Tibial artery (tissue), 4 donors: ENCODE results near the gene NRF1.

Experiments
- DNase-seq, 2 donors: peaks; one replicate each; pipeline ENCODE4 v3.0.0-alpha.2; 2019
- H3K27ac ChIP-seq, 2 donors: fragments of 200-600 bp; sonication (generic) in 1 of 2; 1 replicate in 1 of 2; 2 replicates in 1 of 2; pipeline ENCODE4 v1.5.1; 2018 to 2019; ENCODE audit warnings: mild to moderate bottlenecking in 1 of 2
- H3K27me3 ChIP-seq, 2 donors: fragments of 200-600 bp; sonication (generic) in 1 of 2; one replicate each; pipeline versions ENCODE4 v1.5.1 to v1.6.0; 2016 to 2019
- H3K36me3 ChIP-seq, 3 donors: fragments of 200-600 bp; sonication (generic) in 2 of 3; one replicate each; pipeline ENCODE4 v1.5.1; 2016 to 2019; ENCODE audit warnings: mild to moderate bottlenecking in 2 of 3
- H3K4me1 ChIP-seq, 4 donors: fragments of 200-600 bp; sonication (generic) in 2 of 4; 1 replicate in 3 of 4; 2 replicates in 1 of 4; pipeline ENCODE4 v1.5.1; 2016 to 2019
- H3K4me3 ChIP-seq, 2 donors: fragments of 200-600 bp; sonication (generic) in 1 of 2; 1 replicate in 1 of 2; 2 replicates in 1 of 2; pipeline ENCODE4 v1.5.1; 2018 to 2019; ENCODE audit warnings: mild to moderate bottlenecking in 2 of 2
- H3K9me3 ChIP-seq, 3 donors: fragments of 200-600 bp; sonication (generic) in 1 of 3; one replicate each; pipeline ENCODE4 v1.5.1; 2016 to 2019
- intact Hi-C: fragments of 100-400 bp; cut with DNase I; formaldehyde crosslinking; loops from one replicate; pipeline ENCODE4 v1.15.0; 2023; ENCODE audit warnings: low total_unique reads
- TF ChIP-seq, protein P1 (sequence below), 2 experiments: fragments of 200-600 bp in 1 of 2; fragments of 450-650 bp in 1 of 2; IDR thresholded peaks; one replicate each; pipeline ENCODE4 v1.5.1; 2017 to 2019; ENCODE audit warnings: antibody characterized with exemption in 2 of 2, mild to moderate bottlenecking in 1 of 2, moderate library complexity in 1 of 2

NRF1 gene

DNA sequence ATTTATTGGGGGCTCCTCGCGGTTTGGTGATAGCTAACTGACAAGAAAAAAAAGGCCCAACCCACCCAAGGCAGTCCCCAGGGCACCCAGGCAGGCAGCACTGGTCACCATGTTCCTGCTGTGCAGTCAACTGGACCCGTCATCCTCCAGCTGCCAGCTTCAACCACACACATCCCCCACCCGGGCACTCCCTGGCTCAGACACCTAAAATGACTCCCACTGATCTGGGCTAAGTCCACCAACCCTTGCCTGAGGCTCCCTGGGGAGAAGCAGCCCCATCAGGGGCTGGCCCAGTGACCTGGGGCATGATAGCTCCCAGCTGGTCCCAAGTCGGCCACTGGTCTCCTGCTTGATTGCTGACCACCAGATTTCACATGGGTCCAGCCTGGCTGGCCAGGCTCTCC lies 161.8 kb downstream of the NRF1 start:
- TF ChIP-seq, protein P1, sequence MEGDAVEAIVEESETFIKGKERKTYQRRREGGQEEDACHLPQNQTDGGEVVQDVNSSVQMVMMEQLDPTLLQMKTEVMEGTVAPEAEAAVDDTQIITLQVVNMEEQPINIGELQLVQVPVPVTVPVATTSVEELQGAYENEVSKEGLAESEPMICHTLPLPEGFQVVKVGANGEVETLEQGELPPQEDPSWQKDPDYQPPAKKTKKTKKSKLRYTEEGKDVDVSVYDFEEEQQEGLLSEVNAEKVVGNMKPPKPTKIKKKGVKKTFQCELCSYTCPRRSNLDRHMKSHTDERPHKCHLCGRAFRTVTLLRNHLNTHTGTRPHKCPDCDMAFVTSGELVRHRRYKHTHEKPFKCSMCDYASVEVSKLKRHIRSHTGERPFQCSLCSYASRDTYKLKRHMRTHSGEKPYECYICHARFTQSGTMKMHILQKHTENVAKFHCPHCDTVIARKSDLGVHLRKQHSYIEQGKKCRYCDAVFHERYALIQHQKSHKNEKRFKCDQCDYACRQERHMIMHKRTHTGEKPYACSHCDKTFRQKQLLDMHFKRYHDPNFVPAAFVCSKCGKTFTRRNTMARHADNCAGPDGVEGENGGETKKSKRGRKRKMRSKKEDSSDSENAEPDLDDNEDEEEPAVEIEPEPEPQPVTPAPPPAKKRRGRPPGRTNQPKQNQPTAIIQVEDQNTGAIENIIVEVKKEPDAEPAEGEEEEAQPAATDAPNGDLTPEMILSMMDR (IDR thresholded peaks at IDR 0.05), result no peak
- Histone ChIP-seq H3K36me3 (no peaks in the 10 kb centered on the region), H3K27ac (no peak overlapping the region), H3K4me1 (peaks cover 0 to under 1% (median 0%) of the 10 kb centered on the region in 4 donors), H3K4me3 (no peak overlapping the region), H3K27me3 (peaks cover 0 to 33% of the 10 kb centered on the region in 2 donors), H3K9me3 (no peaks in the 10 kb centered on the region)
- intact Hi-C loops, result no loop called here
- DNase-seq, result no peak

DNA sequence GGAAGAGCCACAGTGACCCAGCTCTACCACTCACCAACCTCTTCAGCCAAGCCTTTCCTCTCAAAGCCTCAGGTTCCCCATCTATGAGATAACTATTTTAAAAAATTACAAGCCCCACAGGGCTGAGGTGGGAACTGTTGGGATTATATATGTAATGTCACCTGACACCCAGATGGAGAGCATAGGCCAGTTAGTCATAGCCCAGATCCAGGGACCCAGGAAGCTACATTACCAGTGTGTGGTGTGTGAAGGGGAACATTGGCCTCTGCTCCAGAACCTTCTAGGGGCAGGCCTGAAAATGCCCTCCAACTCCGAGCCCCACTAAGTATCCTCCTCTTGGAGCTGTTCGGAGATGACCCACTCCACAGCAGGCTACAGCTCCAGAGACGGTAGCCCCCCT lies 162.4 kb downstream of the NRF1 start:
- peaks cover 3 to 39% of the 10 kb centered on the region in 2 donors for H3K27me3 ChIP-seq
- no peak for DNase-seq

DNA sequence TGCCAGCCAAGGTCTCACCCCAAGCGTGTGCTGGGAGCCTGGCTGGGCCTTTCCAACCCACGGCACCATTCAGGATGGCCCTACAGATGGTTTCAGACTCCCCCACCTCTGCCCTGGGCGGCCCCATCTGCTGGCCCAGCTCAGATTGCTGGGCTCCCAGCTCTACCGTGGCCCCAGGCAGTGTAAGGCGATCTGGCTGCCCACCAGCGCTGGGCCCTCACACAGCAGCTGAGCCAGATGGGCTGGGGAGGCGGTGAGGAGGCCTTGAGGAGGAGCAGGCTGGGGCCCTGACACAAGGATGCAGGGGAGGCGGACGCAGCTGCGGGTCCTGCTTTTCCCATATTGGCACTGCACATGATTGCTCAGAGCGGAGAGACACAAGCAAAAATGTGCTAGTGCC lies 162.8 kb downstream of the NRF1 start:
- intact Hi-C loops, result no loop called here
- Histone ChIP-seq H3K9me3 (no peaks in the 10 kb centered on the region), H3K4me3 (no peak overlapping the region), H3K36me3 (no peaks in the 10 kb centered on the region), H3K27me3 (peaks cover 5 to 44% of the 10 kb centered on the region in 2 donors), H3K4me1 (peaks cover 0 to 11% (median 9%) of the 10 kb centered on the region in 4 donors), H3K27ac (no peak overlapping the region)
- TF ChIP-seq, protein P1 (IDR thresholded peaks at IDR 0.05), result no peak
- no peak for DNase-seq

More for the DNA sequence above, 162.4 kb downstream of the NRF1 start:
- H3K9me3 ChIP-seq, result no peaks in the 10 kb centered on the region
- TF ChIP-seq, protein P1 (IDR thresholded peaks at IDR 0.05), result no peak
- H3K4me3 ChIP-seq, result no peak overlapping the region
- no peak overlapping the region for H3K27ac ChIP-seq
- peaks cover 0 to 6% (median 4%) of the 10 kb centered on the region in 4 donors for H3K4me1 ChIP-seq
- H3K36me3 ChIP-seq, result no peaks in the 10 kb centered on the region
- intact Hi-C loops, result no loop called here

DNA sequence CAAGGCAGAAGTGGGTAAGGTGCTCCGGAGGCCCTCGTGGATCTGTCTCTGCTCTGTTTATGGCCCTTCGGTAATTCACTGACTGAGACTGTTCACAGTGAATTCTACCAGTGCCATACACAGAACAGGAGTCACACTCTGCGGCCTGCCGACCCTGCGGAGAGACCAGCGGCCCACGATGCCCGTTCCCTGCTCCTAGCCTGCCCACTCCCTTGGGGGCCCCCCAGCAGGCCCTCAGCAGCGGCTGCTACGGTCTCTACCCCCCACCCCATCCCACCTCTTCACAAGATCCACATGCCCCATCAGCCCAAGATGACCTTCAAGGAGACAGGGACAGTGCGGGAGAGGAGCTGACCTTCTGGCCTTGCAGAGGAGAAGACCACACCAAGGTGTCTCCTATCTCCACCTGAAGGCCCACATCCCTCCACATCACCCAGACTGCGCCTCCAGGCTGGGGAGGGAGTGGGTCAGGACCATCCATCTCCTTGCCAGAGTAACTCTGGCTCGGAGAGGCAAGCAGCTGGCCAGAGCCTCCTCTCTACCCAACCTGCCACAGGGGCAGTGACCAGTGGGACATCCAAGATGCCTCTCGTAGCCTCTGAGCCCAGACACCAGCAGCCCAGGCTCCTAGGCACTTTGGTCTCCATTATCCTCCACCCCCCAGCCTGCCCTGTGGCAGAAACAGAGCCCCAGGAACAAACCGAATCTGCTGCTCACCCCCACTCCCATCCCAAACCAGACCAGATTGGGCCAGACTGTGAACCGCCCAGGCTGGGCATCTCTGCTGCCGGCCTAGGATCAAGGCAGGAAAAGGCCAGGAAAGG lies 163.6 kb downstream of the NRF1 start:
- Histone ChIP-seq H3K4me3 (no peak overlapping the region), H3K27ac (no peak overlapping the region), H3K27me3 (peaks cover 9 to 51% of the 10 kb centered on the region in 2 donors), H3K36me3 (no peaks in the 10 kb centered on the region), H3K9me3 (no peaks in the 10 kb centered on the region), H3K4me1 (peaks cover 2 to 18% (median 16%) of the 10 kb centered on the region in 4 donors)
- intact Hi-C loops, result no loop called here
- DNase-seq, result no peak
- TF ChIP-seq, protein P1 (IDR thresholded peaks at IDR 0.05), result no peak

DNA sequence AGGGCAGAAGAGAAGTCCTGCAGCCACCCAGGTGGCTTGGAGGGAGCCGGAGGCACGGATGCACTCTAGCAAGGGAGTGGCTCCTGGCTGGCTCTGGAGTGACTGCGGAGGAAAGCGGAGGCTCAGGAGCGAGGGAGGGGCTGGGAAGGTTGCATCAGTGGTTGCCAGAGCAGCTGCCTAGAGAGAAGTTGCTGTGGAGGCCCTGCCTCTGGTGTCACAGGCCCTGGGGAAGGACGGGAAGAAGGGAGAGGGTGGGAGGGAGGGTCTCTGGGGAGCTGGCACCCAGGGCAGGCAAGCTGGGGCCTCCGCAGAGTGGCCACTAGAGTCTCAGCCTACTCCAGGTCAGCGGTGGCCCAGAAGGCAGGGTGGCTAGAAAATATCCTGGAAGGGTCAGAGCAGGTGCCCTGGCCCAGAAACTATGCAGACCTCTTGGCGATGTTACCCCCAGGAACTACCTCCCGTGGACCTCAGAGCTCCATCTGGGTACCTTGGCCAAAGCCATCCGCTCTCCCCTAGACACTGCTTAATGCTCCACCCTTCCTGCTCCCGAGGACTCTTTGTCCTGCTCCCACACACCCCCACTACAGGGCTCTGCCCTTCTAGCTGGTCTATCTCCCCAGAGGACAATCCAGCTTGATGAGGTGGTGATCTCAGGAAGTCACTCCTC lies 164.3 kb downstream of the NRF1 start:
- peaks cover 14 to 58% of the 10 kb centered on the region in 2 donors for H3K27me3 ChIP-seq
- no peaks in the 10 kb centered on the region for H3K9me3 ChIP-seq
- intact Hi-C loops, result no loop called here
- no peak overlapping the region for H3K4me3 ChIP-seq
- H3K27ac ChIP-seq, result no peak overlapping the region
- DNase-seq, result no peak
- TF ChIP-seq, protein P1 (IDR thresholded peaks at IDR 0.05), result no peak
- H3K36me3 ChIP-seq, result no peaks in the 10 kb centered on the region
- peaks cover 5 to 25% (median 23%) of the 10 kb centered on the region in 4 donors for H3K4me1 ChIP-seq
